B cell (primary cell): ENCODE data around the gene ARHGEF26.

Experiments
- EZH2 ChIP-seq: IDR thresholded peaks from 2 replicates; pipeline ENCODE4 v1.6.1; 2012; ENCODE audit warnings: borderline replicate concordance, low read depth, mild to moderate bottlenecking, moderate library complexity, low read length; ENCODE audit not compliant: insufficient read depth, poor library complexity, severe bottlenecking
- TF ChIP-seq, protein P1 (sequence below): fragments of 200-600 bp; IDR thresholded peaks from one replicate; pipeline ENCODE4 v1.8.0; 2022; ENCODE audit warnings: antibody characterized with exemption, mild to moderate bottlenecking

DNA sequence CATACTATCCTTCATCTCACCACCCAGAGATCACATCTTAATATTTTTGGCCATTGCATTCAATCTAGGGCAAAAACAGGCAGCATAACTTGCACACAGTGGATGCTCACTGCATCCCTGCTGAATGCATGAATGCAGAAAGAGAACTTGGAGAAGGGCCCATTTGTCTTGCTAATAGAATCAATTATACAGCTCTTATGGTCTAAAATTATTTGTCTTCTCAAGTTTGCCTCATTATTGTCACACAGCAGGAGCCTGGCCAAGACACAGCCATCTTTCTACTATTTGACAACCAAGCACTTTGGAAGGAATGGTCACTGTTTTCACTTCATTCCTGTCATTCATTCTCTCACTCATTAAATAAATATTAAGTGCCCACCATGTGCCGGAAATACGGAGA lies 1.2 kb upstream of the ARHGEF26 start:
- TF ChIP-seq, protein P1, sequence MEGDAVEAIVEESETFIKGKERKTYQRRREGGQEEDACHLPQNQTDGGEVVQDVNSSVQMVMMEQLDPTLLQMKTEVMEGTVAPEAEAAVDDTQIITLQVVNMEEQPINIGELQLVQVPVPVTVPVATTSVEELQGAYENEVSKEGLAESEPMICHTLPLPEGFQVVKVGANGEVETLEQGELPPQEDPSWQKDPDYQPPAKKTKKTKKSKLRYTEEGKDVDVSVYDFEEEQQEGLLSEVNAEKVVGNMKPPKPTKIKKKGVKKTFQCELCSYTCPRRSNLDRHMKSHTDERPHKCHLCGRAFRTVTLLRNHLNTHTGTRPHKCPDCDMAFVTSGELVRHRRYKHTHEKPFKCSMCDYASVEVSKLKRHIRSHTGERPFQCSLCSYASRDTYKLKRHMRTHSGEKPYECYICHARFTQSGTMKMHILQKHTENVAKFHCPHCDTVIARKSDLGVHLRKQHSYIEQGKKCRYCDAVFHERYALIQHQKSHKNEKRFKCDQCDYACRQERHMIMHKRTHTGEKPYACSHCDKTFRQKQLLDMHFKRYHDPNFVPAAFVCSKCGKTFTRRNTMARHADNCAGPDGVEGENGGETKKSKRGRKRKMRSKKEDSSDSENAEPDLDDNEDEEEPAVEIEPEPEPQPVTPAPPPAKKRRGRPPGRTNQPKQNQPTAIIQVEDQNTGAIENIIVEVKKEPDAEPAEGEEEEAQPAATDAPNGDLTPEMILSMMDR = no peak
- no peak for TF ChIP-seq EZH2
